C4-2B (cell line): Measurements from ENCODE around the gene TMEM50A.
"Not testable (repeated sequence)": the region's sequence is repeated elsewhere in the genome, so short reads cannot be mapped to it uniquely, and the experiment has no call there.

Source experiments
- ZFX ChIP-seq: fragments of 450-650 bp; IDR thresholded peaks from 2 replicates; pipeline ENCODE4 v1.6.1; 2017
- TF ChIP-seq, protein P1 (sequence below): fragments of 450-650 bp; conservative IDR thresholded peaks from 2 replicates; pipeline ENCODE4 v1.5.1; 2017; ENCODE audit warnings: mild to moderate bottlenecking

- TF ChIP-seq, protein P1, sequence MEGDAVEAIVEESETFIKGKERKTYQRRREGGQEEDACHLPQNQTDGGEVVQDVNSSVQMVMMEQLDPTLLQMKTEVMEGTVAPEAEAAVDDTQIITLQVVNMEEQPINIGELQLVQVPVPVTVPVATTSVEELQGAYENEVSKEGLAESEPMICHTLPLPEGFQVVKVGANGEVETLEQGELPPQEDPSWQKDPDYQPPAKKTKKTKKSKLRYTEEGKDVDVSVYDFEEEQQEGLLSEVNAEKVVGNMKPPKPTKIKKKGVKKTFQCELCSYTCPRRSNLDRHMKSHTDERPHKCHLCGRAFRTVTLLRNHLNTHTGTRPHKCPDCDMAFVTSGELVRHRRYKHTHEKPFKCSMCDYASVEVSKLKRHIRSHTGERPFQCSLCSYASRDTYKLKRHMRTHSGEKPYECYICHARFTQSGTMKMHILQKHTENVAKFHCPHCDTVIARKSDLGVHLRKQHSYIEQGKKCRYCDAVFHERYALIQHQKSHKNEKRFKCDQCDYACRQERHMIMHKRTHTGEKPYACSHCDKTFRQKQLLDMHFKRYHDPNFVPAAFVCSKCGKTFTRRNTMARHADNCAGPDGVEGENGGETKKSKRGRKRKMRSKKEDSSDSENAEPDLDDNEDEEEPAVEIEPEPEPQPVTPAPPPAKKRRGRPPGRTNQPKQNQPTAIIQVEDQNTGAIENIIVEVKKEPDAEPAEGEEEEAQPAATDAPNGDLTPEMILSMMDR = not testable (repeated sequence)
- not testable (repeated sequence) for TF ChIP-seq ZFX
Measured at GRCh38 chr1:25329336-25329735, 8.8 kb upstream of the TMEM50A start.
